ENCODE data around the gene MID1. TPM values are rescaled to one million over a fixed set of nuclear protein-coding genes. Genes with fewer than 3 reads are reported as not detected.

Gene MID1
- total RNA-seq, 2 experiments from 2014 or later = 0.95 to 1.2 TPM

- H3K9me3 Mint-ChIP-seq = no peaks in the 10 kb centered on the region
Observed at GRCh38 chrX:10484683-10485247, 135.6 kb downstream of the MID1 start.

DNA sequence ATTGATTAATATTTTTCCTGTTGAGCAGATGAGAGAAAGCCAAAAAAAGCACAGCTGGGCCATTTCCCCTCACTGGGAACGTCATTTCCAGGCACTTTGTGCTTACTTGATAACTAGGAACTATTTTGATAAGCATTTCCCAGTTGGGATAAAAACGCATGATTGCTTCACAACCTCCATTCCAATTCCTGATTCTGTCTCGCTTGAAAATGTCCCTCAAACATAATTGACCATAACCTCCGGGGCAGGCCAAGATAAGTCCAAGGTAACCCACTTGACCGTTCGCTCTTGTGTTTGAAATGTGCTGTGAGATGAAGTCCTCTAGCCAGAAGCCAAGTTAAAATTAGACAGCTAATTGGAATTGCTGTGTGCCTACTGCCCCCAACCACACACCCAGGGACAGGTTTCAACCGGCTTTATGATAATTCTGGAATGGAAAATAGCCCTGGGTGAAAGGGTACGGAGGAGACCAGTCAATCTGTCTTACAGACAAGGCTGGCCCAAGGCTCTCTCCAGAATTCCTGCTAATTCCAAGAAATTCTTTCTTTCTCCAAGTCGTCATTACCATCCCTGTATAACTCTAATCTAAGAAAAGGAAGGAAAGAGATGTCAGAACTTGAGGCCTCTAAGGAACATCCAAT is 137.1 kb downstream of the MID1 start:
- Mint-ChIP-seq H3K4me1 (ENCODE audit: low read depth) (no peaks in the 10 kb centered on the region), H3K36me3 (ENCODE audit: low read depth) (no peaks in the 10 kb centered on the region), H3K4me3 (no peak overlapping the region), H3K9me3 (no peaks in the 10 kb centered on the region), H3K27me3 (ENCODE audit: low read depth) (no peaks in the 10 kb centered on the region), H3K27ac (no peak overlapping the region)
- DNase-seq = no peak
- CTCF ChIA-PET = no interaction called here
- intact Hi-C loops (cut with micrococcal nuclease) = no loop called here

More at GRCh38 chrX:10484683-10485247, 135.6 kb downstream of the MID1 start:
- intact Hi-C loops (cut with micrococcal nuclease) = no loop called here
- Mint-ChIP-seq H3K4me3 (no peak overlapping the region), H3K27me3 (ENCODE audit: low read depth) (no peaks in the 10 kb centered on the region), H3K36me3 (ENCODE audit: low read depth) (no peaks in the 10 kb centered on the region), H3K4me1 (ENCODE audit: low read depth) (no peaks in the 10 kb centered on the region), H3K27ac (no peak overlapping the region)
- CTCF ChIA-PET = interaction anchor here (0.6 kb wide), 1 partner anchor 260 kb away, joined by 3 read pairs; no protein-coding TSS in a partner anchor
- no peak for DNase-seq

- Mint-ChIP-seq H3K4me3 (no peak overlapping the region), H3K27ac (no peak overlapping the region), H3K4me1 (ENCODE audit: low read depth) (no peaks in the 10 kb centered on the region), H3K9me3 (no peaks in the 10 kb centered on the region), H3K36me3 (ENCODE audit: low read depth) (no peaks in the 10 kb centered on the region), H3K27me3 (ENCODE audit: low read depth) (no peaks in the 10 kb centered on the region)
- no peak for DNase-seq
- CTCF ChIA-PET = no interaction called here
- intact Hi-C loops (cut with micrococcal nuclease) = no loop called here
Observed at GRCh38 chrX:10482708-10483107, 137.7 kb downstream of the MID1 start.

- Mint-ChIP-seq H3K9me3 (no peaks in the 10 kb centered on the region), H3K36me3 (ENCODE audit: low read depth) (no peaks in the 10 kb centered on the region), H3K27ac (no peak overlapping the region), H3K4me1 (ENCODE audit: low read depth) (no peaks in the 10 kb centered on the region), H3K4me3 (no peak overlapping the region), H3K27me3 (ENCODE audit: low read depth) (no peaks in the 10 kb centered on the region)
- intact Hi-C loops (cut with micrococcal nuclease) = no loop called here
- CTCF ChIA-PET = no interaction called here
- no peak for DNase-seq
Observed at GRCh38 chrX:10482261-10482660, 138.1 kb downstream of the MID1 start.

- no peak overlapping the region for H3K4me3 Mint-ChIP-seq
- H3K4me1 Mint-ChIP-seq (ENCODE audit: low read depth) = no peaks in the 10 kb centered on the region
- CTCF ChIA-PET = no interaction called here
- intact Hi-C loops (cut with micrococcal nuclease) = no loop called here
- no peak for DNase-seq
- no peak overlapping the region for H3K27ac Mint-ChIP-seq
- H3K27me3 Mint-ChIP-seq (ENCODE audit: low read depth) = no peaks in the 10 kb centered on the region
- no peaks in the 10 kb centered on the region for H3K36me3 Mint-ChIP-seq (ENCODE audit: low read depth)
- no peaks in the 10 kb centered on the region for H3K9me3 Mint-ChIP-seq
Observed at GRCh38 chrX:10480861-10481260, 139.5 kb downstream of the MID1 start.

- CTCF ChIA-PET = no interaction called here
- Mint-ChIP-seq H3K36me3 (ENCODE audit: low read depth) (no peaks in the 10 kb centered on the region), H3K9me3 (no peaks in the 10 kb centered on the region), H3K27me3 (ENCODE audit: low read depth) (no peaks in the 10 kb centered on the region), H3K4me1 (ENCODE audit: low read depth) (no peaks in the 10 kb centered on the region), H3K4me3 (no peak overlapping the region), H3K27ac (no peak overlapping the region)
- intact Hi-C loops (cut with micrococcal nuclease) = no loop called here
- DNase-seq = no peak
Observed at GRCh38 chrX:10479508-10479907, 140.9 kb downstream of the MID1 start.

- Mint-ChIP-seq H3K36me3 (ENCODE audit: low read depth) (no peaks in the 10 kb centered on the region), H3K27ac (no peak overlapping the region), H3K4me1 (ENCODE audit: low read depth) (no peaks in the 10 kb centered on the region), H3K27me3 (ENCODE audit: low read depth) (no peaks in the 10 kb centered on the region), H3K4me3 (no peak overlapping the region), H3K9me3 (no peaks in the 10 kb centered on the region)
- intact Hi-C loops (cut with micrococcal nuclease) = no loop called here
- CTCF ChIA-PET = no interaction called here
- no peak for DNase-seq
Observed at GRCh38 chrX:10477525-10477924, 142.9 kb downstream of the MID1 start.

GRCh38 chrX:10474913-10475568 is 145.3 kb downstream of the MID1 start:
- no peak for DNase-seq
- no peaks in the 10 kb centered on the region for H3K9me3 Mint-ChIP-seq
- no peaks in the 10 kb centered on the region for H3K4me1 Mint-ChIP-seq (ENCODE audit: low read depth)
- H3K36me3 Mint-ChIP-seq (ENCODE audit: low read depth) = no peaks in the 10 kb centered on the region
- H3K27me3 Mint-ChIP-seq (ENCODE audit: low read depth) = no peaks in the 10 kb centered on the region
- intact Hi-C loops (cut with micrococcal nuclease) = no loop called here
- no peak overlapping the region for H3K27ac Mint-ChIP-seq
- CTCF ChIA-PET = no interaction called here
- H3K4me3 Mint-ChIP-seq = no peak overlapping the region

DNA sequence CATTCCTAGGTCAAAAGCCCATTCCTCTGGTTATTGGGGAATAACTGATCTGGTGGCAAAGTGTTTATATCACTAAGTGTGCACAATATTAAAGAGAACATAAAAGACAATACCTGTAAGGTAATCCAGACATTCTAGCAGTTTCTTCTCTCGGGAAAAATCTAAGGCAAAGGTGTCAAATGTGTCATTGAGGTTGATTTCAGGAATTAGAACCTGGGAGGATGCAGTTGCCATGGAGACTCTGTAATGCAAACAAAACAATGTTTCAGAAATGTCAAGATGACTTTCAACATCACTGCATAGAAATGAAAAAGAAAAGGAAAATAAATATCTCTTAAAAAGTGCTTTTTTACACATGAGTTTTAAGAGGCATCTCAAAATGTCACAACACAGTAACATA is 145.9 kb downstream of the MID1 start:
- Mint-ChIP-seq H3K36me3 (ENCODE audit: low read depth) (no peaks in the 10 kb centered on the region), H3K27ac (no peak overlapping the region), H3K9me3 (no peaks in the 10 kb centered on the region), H3K4me1 (ENCODE audit: low read depth) (no peaks in the 10 kb centered on the region), H3K27me3 (ENCODE audit: low read depth) (no peaks in the 10 kb centered on the region), H3K4me3 (no peak overlapping the region)
- CTCF ChIA-PET = no interaction called here
- no peak for DNase-seq
- intact Hi-C loops (cut with micrococcal nuclease) = no loop called here

DNA sequence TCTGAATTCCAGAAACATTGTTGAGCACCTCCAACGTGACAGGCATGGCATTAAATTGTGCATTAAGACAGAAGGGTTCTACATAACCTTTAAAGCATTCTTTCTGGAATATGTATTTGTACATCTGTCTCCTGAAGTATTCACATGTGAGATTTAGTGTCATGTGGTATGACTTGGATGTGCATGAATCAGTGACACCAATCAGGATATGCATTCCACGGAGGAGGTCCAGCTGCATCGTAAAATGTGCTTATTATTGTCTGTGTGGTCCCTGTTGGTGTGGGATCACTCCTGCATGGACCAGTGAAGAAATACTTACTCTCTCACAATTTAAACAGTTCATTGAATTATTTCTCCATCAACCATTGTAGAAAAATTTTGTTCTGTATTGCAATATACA is 149.0 kb downstream of the MID1 start:
- no peaks in the 10 kb centered on the region for H3K36me3 Mint-ChIP-seq (ENCODE audit: low read depth)
- no peak overlapping the region for H3K27ac Mint-ChIP-seq
- no peak for DNase-seq
- H3K4me1 Mint-ChIP-seq (ENCODE audit: low read depth) = no peaks in the 10 kb centered on the region
- H3K4me3 Mint-ChIP-seq = no peak overlapping the region
- no peaks in the 10 kb centered on the region for H3K9me3 Mint-ChIP-seq
- CTCF ChIA-PET = no interaction called here
- no peaks in the 10 kb centered on the region for H3K27me3 Mint-ChIP-seq (ENCODE audit: low read depth)
- intact Hi-C loops (cut with micrococcal nuclease) = no loop called here

GRCh38 chrX:10470009-10470408 is 150.4 kb downstream of the MID1 start:
- Mint-ChIP-seq H3K4me3 (no peak overlapping the region), H3K27ac (no peak overlapping the region), H3K4me1 (ENCODE audit: low read depth) (no peaks in the 10 kb centered on the region), H3K36me3 (ENCODE audit: low read depth) (no peaks in the 10 kb centered on the region), H3K27me3 (ENCODE audit: low read depth) (no peaks in the 10 kb centered on the region), H3K9me3 (no peaks in the 10 kb centered on the region)
- CTCF ChIA-PET = no interaction called here
- DNase-seq = no peak
- intact Hi-C loops (cut with micrococcal nuclease) = no loop called here

GRCh38 chrX:10467793-10468192 is 152.6 kb downstream of the MID1 start:
- H3K27ac Mint-ChIP-seq = no peak overlapping the region
- no peaks in the 10 kb centered on the region for H3K36me3 Mint-ChIP-seq (ENCODE audit: low read depth)
- intact Hi-C loops (cut with micrococcal nuclease) = no loop called here
- H3K9me3 Mint-ChIP-seq = no peaks in the 10 kb centered on the region
- CTCF ChIA-PET = interaction anchor here (0.7 kb wide), 1 partner anchor 178 kb away, joined by 3 read pairs; no protein-coding TSS in a partner anchor
- no peak overlapping the region for H3K4me3 Mint-ChIP-seq
- DNase-seq = no peak
- no peaks in the 10 kb centered on the region for H3K27me3 Mint-ChIP-seq (ENCODE audit: low read depth)
- no peaks in the 10 kb centered on the region for H3K4me1 Mint-ChIP-seq (ENCODE audit: low read depth)

GRCh38 chrX:10465254-10465653 is 155.1 kb downstream of the MID1 start:
- DNase-seq = no peak
- no peaks in the 10 kb centered on the region for H3K4me1 Mint-ChIP-seq (ENCODE audit: low read depth)
- H3K36me3 Mint-ChIP-seq (ENCODE audit: low read depth) = no peaks in the 10 kb centered on the region
- H3K27ac Mint-ChIP-seq = no peak overlapping the region
- intact Hi-C loops (cut with micrococcal nuclease) = no loop called here
- H3K4me3 Mint-ChIP-seq = no peak overlapping the region
- no peaks in the 10 kb centered on the region for H3K9me3 Mint-ChIP-seq
- no peaks in the 10 kb centered on the region for H3K27me3 Mint-ChIP-seq (ENCODE audit: low read depth)
- CTCF ChIA-PET = interaction anchor here (0.7 kb wide), 1 partner anchor 1468 kb away, joined by 3 read pairs; no protein-coding TSS in a partner anchor

Measured in activated naive CD4-positive, alpha-beta T cell treated with anti-CD3 and anti-CD28 coated beads for 36 hours (primary cell).